Prostate gland (tissue), 2 donors: ENCODE results near the gene TOM1.

Source experiments
- POLR2A ChIP-seq: fragments of 450-650 bp; IDR thresholded peaks from one replicate; pipeline ENCODE4 v1.6.1; 2016; ENCODE audit warnings: antibody characterized with exemption, mild to moderate bottlenecking
- POLR2AphosphoS5 ChIP-seq: sonication (generic); formaldehyde crosslinking; IDR thresholded peaks from one replicate; pipeline ENCODE4 v1.6.1; 2017; ENCODE audit warnings: antibody characterized with exemption
- TF ChIP-seq, protein P1 (sequence below), 4 experiments: fragments of 200-600 bp in 2 of 4; fragments of 450-650 bp in 2 of 4; sonication (generic) in 2 of 4; IDR thresholded peaks; 1 replicate in 3 of 4; 2 replicates in 1 of 4; pipeline ENCODE4 v1.5.1; 2016 to 2019; ENCODE audit warnings: antibody characterized with exemption in 4 of 4, mild to moderate bottlenecking in 2 of 4, moderate library complexity in 2 of 4

DNA sequence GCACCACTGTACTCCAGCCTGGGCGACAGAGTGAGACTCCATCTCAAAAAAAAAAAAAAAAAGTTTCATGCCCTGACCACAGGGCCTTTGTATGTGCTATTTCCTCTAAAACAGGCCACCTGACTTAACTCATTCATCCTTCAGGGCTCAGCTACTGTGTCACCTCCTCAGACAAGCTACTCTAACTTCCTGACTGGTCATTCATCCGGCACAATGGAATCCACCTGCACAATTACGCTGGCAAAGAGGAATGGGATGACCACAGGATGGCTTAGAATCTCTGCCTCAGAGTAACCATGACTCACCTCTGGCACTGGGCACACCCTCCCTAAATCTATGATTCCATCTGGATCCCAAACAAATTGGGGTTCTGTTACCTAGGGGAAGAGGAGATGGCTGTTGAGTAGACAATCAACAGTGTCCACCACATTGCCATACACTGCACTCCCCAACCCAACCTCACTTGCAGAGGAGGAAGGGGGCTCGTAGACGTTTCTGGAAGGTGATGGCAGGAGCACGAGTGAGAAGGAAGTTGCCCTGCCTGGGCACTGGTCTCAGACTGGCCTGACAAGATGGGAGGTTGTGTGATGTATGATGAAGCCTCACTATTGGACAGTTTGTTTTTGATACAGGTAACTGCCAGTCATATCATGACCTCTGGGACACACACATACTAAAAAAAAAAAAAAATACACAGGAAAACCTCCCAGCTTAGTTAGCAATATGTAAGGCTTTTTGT lies 58.4 kb downstream of the TOM1 start:
- TF ChIP-seq, protein P1, sequence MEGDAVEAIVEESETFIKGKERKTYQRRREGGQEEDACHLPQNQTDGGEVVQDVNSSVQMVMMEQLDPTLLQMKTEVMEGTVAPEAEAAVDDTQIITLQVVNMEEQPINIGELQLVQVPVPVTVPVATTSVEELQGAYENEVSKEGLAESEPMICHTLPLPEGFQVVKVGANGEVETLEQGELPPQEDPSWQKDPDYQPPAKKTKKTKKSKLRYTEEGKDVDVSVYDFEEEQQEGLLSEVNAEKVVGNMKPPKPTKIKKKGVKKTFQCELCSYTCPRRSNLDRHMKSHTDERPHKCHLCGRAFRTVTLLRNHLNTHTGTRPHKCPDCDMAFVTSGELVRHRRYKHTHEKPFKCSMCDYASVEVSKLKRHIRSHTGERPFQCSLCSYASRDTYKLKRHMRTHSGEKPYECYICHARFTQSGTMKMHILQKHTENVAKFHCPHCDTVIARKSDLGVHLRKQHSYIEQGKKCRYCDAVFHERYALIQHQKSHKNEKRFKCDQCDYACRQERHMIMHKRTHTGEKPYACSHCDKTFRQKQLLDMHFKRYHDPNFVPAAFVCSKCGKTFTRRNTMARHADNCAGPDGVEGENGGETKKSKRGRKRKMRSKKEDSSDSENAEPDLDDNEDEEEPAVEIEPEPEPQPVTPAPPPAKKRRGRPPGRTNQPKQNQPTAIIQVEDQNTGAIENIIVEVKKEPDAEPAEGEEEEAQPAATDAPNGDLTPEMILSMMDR (IDR thresholded peaks at IDR 0.05): no peak
- TF ChIP-seq POLR2A (no peak), POLR2AphosphoS5 (no peak)
